Gastrocnemius medialis (tissue), 4 donors: Measurements from ENCODE around the gene NSUN5. TPM values are rescaled to one million over a fixed set of nuclear protein-coding genes. Genes with fewer than 3 reads are reported as not detected.
A peak's percentile ranks its signal among the peaks of the same experiment; 100 is the strongest.

ENCODE experiments used
- ATAC-seq, 2 donors: fragments of 150-250 bp; one replicate each; pipeline ENCODE4 v1.9.1; 2016
- DNase-seq, 2 donors: peaks; one replicate each; pipeline ENCODE4 v3.0.0-alpha.2; 2019
- H3K27ac ChIP-seq, 4 donors: fragments of 200-600 bp; sonication (generic); 1 replicate in 1 of 4; 2 replicates in 3 of 4; pipeline ENCODE4 v1.5.1; 2016 to 2018; ENCODE audit warnings: mild to moderate bottlenecking in 2 of 4, moderate library complexity in 1 of 4
- H3K27me3 ChIP-seq, 3 donors: fragments of 200-600 bp; sonication (generic) in 2 of 3; 1 replicate in 1 of 3; 2 replicates in 2 of 3; pipeline versions ENCODE4 v1.5.1 to v1.6.0; 2016 to 2019; ENCODE audit warnings: mild to moderate bottlenecking in 1 of 3, moderate library complexity in 1 of 3
- H3K36me3 ChIP-seq, 2 donors: fragments of 200-600 bp; sonication (generic) in 1 of 2; one replicate each; pipeline ENCODE4 v1.5.1; 2017 to 2018
- H3K4me1 ChIP-seq, 2 donors: fragments of 200-600 bp; sonication (generic) in 1 of 2; one replicate each; pipeline ENCODE4 v1.5.1; 2016 to 2017; ENCODE audit warnings: mild to moderate bottlenecking in 2 of 2
- H3K4me3 ChIP-seq, 4 donors: fragments of 200-600 bp; sonication (generic) in 3 of 4; 1 replicate in 1 of 4; 2 replicates in 3 of 4; pipeline ENCODE4 v1.5.1; 2016 to 2019; ENCODE audit warnings: mild to moderate bottlenecking in 2 of 4
- H3K9me3 ChIP-seq, 3 donors: fragments of 200-600 bp; sonication (generic) in 2 of 3; 1 replicate in 1 of 3; 2 replicates in 2 of 3; pipeline ENCODE4 v1.5.1; 2016 to 2019
- CTCF ChIP-seq, 5 experiments: fragments of 450-650 bp in 3 of 5; fragments of 200-600 bp in 2 of 5; sonication (generic) in 2 of 5; IDR thresholded peaks in 4 of 5; conservative IDR thresholded peaks in 1 of 5; 1 replicate in 4 of 5; 2 replicates in 1 of 5; pipeline ENCODE4 v1.5.1; 2016 to 2019; ENCODE audit warnings: antibody characterized with exemption in 5 of 5, mild to moderate bottlenecking in 3 of 5, moderate library complexity in 3 of 5
- POLR2A ChIP-seq, 2 donors: fragments of 450-650 bp; IDR thresholded peaks; one replicate each; pipeline ENCODE4 v1.6.1; 2017; ENCODE audit warnings: antibody characterized with exemption in 2 of 2, mild to moderate bottlenecking in 2 of 2, moderate library complexity in 2 of 2
- in situ Hi-C, 4 donors: fragments of 200-750 bp; cut with MboI; loops; one replicate each; pipeline versions ENCODE4 v1.15.0 to v1.8.0; 2017; ENCODE audit warnings: low sequenced_read_pairs in 4 of 4
- intact Hi-C: fragments of 100-400 bp; cut with DNase I; formaldehyde crosslinking; loops from one replicate; pipeline ENCODE4 v1.15.1; 2023; ENCODE audit warnings: low total_unique reads
- total RNA-seq, 4 donors: library from RNA; depleted of rRNA; stranded (reverse); fragments of >200 nt; gene quantifications; one replicate each; pipeline versions ENCODE4 v1.1.0 to v1.2.3, GENCODE V29; 2016

NSUN5 gene
- total RNA-seq, 4 donors from 2014 or later, result 35.2 to 48.3 (median 38.9) TPM

- intact Hi-C loops (loop anchor here (1.0 to 5.0 kb wide), 2 partner anchors 90 to 109 kb away; partner anchors contain the start of gene FZD9), in situ Hi-C loops (loop anchor here in 3 of 4 donors (5.0 to 10.0 kb wide), 2 partner anchors 102 to 105 kb away; no protein-coding TSS in a partner anchor)
- DNase-seq (no peak), ATAC-seq (peak; percentile 90 to 95)
- Histone ChIP-seq H3K9me3 (no peaks in the 10 kb centered on the region), H3K4me1 (no peaks in the 10 kb centered on the region), H3K27ac (no peak overlapping the region), H3K4me3 (peak overlapping the region in 2 of 4 donors; percentile 18 to 37), H3K36me3 (no peaks in the 10 kb centered on the region), H3K27me3 (no peaks in the 10 kb centered on the region)
- TF ChIP-seq POLR2A (IDR thresholded peaks at IDR 0.05) (no peak), CTCF (IDR thresholded peaks at IDR 0.05 in 4 of 5, conservative IDR thresholded peaks at IDR 0.05 in 1 of 5) (peak; percentile 42 to 70 (median 66))
These were observed 34.0 kb upstream of the NSUN5 start for GRCh38 chr7:73342645-73343044.

GRCh38 chr7:73341877-73342276 lies 33.3 kb upstream of the NSUN5 start:
- intact Hi-C loops, result loop anchor here (1.0 to 5.0 kb wide), 2 partner anchors 90 to 109 kb away; partner anchors contain the start of gene FZD9
- DNase-seq (no peak), ATAC-seq (no peak)
- TF ChIP-seq CTCF (IDR thresholded peaks at IDR 0.05 in 4 of 5, conservative IDR thresholded peaks at IDR 0.05 in 1 of 5) (no peak), POLR2A (IDR thresholded peaks at IDR 0.05) (no peak)
- in situ Hi-C loops, result loop anchor here in 3 of 4 donors (5.0 to 10.0 kb wide), 2 partner anchors 103 to 105 kb away; no protein-coding TSS in a partner anchor
- no peaks in the 10 kb centered on the region for H3K27me3 ChIP-seq
- no peaks in the 10 kb centered on the region for H3K36me3 ChIP-seq
- H3K27ac ChIP-seq, result no peak overlapping the region
- H3K4me1 ChIP-seq, result no peaks in the 10 kb centered on the region
- no peaks in the 10 kb centered on the region for H3K9me3 ChIP-seq
- H3K4me3 ChIP-seq, result no peak overlapping the region

- ATAC-seq (no peak), DNase-seq (no peak)
- in situ Hi-C loops (loop anchor here in 3 of 4 donors (5.0 to 10.0 kb wide), 2 partner anchors 104 to 107 kb away; no protein-coding TSS in a partner anchor), intact Hi-C loops (loop anchor here (5.0 kb wide), 1 partner anchor 92 kb away; the partner anchor contains the start of gene FZD9)
- TF ChIP-seq CTCF (IDR thresholded peaks at IDR 0.05 in 4 of 5, conservative IDR thresholded peaks at IDR 0.05 in 1 of 5) (no peak), POLR2A (IDR thresholded peaks at IDR 0.05) (no peak)
- no peak overlapping the region for H3K4me3 ChIP-seq
- no peaks in the 10 kb centered on the region for H3K4me1 ChIP-seq
- H3K27ac ChIP-seq, result no peak overlapping the region
- no peaks in the 10 kb centered on the region for H3K9me3 ChIP-seq
- no peaks in the 10 kb centered on the region for H3K36me3 ChIP-seq
- no peaks in the 10 kb centered on the region for H3K27me3 ChIP-seq
These were observed 31.9 kb upstream of the NSUN5 start for GRCh38 chr7:73340514-73340913.

- no peak for DNase-seq
- ATAC-seq, result no peak
- Histone ChIP-seq H3K27ac (no peak overlapping the region), H3K9me3 (no peaks in the 10 kb centered on the region), H3K36me3 (no peaks in the 10 kb centered on the region), H3K4me3 (no peak overlapping the region), H3K4me1 (no peaks in the 10 kb centered on the region), H3K27me3 (no peaks in the 10 kb centered on the region)
- in situ Hi-C loops, result loop anchor here in 1 of 4 donors (10.0 kb wide), 1 partner anchor 106 kb away; no protein-coding TSS in a partner anchor
- intact Hi-C loops, result no loop called here
- TF ChIP-seq POLR2A (IDR thresholded peaks at IDR 0.05) (no peak), CTCF (IDR thresholded peaks at IDR 0.05 in 4 of 5, conservative IDR thresholded peaks at IDR 0.05 in 1 of 5) (no peak)
These were observed 29.7 kb upstream of the NSUN5 start for GRCh38 chr7:73338321-73338720.
